Stimulated activated CD8-positive, alpha-beta memory T cell treated with anti-CD3 and anti-CD28 coated beads, Interleukin-4, amount 100 ng/mL, for 1 hour (primary cell): ENCODE measurements around the gene CDC34.

Source experiments
- DNase-seq, 2 donors: peaks; one replicate each; pipeline ENCODE4 v3.0.0-alpha.2; 2020; ENCODE audit warnings: low read depth in 2 of 2, low spot score in 1 of 2

CDC34 gene

GRCh38 chr19:531753-532560 lies at the start of gene CDC34:
CDC34 (plus strand) TSS chr19:531760; CDS start chr19:531932, 172 bp downstream.
- no peak for DNase-seq

GRCh38 chr19:482186-483041 lies 49.1 kb upstream of the CDC34 start:
- DNase-seq = no peak

GRCh38 chr19:483332-484072 lies 48.1 kb upstream of the CDC34 start:
- no peak for DNase-seq

- no peak for DNase-seq
Observed at GRCh38 chr19:484494-484893, 47.1 kb upstream of the CDC34 start.

- DNase-seq = no peak
Observed at GRCh38 chr19:485077-485476, 46.5 kb upstream of the CDC34 start.

GRCh38 chr19:485583-486236 lies 45.9 kb upstream of the CDC34 start:
- no peak for DNase-seq

- peak; percentile 80 to 89 for DNase-seq
Observed at GRCh38 chr19:488505-489417, 42.8 kb upstream of the CDC34 start.

- no peak for DNase-seq
Observed at GRCh38 chr19:489418-490196, 42.0 kb upstream of the CDC34 start.

- DNase-seq = no peak
Observed at GRCh38 chr19:491146-491741, 40.3 kb upstream of the CDC34 start.

- no peak for DNase-seq
Observed at GRCh38 chr19:492091-492531, 39.4 kb upstream of the CDC34 start.

- DNase-seq = no peak
Observed at GRCh38 chr19:493391-494170, 38.0 kb upstream of the CDC34 start.

- no peak for DNase-seq
Observed at GRCh38 chr19:494171-495080, 37.1 kb upstream of the CDC34 start.

GRCh38 chr19:495081-495401 lies 36.5 kb upstream of the CDC34 start:
- DNase-seq = no peak

- DNase-seq = no peak
Observed at GRCh38 chr19:495402-496111, 36.0 kb upstream of the CDC34 start.

GRCh38 chr19:496112-496665 lies 35.4 kb upstream of the CDC34 start, which contains the start of gene MADCAM1:
MADCAM1 (plus strand) TSS chr19:496486; CDS start chr19:496500, 14 bp downstream.
- no peak for DNase-seq

GRCh38 chr19:496986-497385 lies 34.6 kb upstream of the CDC34 start:
- DNase-seq = no peak
